ENCODE results near the gene RAB5B. TPM values are rescaled to one million over a fixed set of nuclear protein-coding genes. Genes with fewer than 3 reads are reported as not detected.

The RAB5B gene
- total and polyA plus RNA-seq, 10 of the 15 experiments (the other 5 are each of a cell fraction or from before 2014, with no cell fraction given): 7.5 to 149 (median 37.8) TPM

DNA sequence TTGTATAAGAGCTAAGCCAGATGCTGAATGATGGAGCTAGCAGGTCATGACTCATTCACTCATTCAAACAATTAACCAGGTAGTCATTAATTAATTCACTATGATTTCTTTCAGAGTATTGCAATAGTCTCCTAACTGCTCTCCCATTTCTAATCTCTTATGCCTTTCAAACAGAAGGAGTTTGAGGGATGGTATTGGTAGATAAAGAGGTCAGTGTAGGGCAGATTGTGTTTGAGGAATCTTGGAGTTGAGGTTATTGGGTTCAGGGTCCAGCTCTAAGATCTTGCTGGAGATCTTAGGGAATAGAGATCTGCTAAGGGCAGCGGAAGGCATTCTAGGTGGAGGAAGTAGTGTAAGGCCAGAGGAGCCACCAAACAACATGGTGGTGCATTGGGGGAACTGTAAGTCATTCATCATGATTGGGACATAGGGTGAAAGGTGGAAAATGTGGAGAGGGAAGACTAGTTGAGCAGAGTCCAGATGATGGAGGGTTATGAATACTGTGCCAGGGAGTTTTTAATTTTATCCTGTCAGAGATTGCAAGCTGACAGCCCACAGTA is 31.2 kb upstream of the RAB5B start (continued):
- TF ChIP-seq, protein P1, sequence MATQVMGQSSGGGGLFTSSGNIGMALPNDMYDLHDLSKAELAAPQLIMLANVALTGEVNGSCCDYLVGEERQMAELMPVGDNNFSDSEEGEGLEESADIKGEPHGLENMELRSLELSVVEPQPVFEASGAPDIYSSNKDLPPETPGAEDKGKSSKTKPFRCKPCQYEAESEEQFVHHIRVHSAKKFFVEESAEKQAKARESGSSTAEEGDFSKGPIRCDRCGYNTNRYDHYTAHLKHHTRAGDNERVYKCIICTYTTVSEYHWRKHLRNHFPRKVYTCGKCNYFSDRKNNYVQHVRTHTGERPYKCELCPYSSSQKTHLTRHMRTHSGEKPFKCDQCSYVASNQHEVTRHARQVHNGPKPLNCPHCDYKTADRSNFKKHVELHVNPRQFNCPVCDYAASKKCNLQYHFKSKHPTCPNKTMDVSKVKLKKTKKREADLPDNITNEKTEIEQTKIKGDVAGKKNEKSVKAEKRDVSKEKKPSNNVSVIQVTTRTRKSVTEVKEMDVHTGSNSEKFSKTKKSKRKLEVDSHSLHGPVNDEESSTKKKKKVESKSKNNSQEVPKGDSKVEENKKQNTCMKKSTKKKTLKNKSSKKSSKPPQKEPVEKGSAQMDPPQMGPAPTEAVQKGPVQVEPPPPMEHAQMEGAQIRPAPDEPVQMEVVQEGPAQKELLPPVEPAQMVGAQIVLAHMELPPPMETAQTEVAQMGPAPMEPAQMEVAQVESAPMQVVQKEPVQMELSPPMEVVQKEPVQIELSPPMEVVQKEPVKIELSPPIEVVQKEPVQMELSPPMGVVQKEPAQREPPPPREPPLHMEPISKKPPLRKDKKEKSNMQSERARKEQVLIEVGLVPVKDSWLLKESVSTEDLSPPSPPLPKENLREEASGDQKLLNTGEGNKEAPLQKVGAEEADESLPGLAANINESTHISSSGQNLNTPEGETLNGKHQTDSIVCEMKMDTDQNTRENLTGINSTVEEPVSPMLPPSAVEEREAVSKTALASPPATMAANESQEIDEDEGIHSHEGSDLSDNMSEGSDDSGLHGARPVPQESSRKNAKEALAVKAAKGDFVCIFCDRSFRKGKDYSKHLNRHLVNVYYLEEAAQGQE (IDR thresholded peaks at IDR 0.05; ENCODE audit: low read depth, low read length): no peak
- TF ChIP-seq, protein P2, sequence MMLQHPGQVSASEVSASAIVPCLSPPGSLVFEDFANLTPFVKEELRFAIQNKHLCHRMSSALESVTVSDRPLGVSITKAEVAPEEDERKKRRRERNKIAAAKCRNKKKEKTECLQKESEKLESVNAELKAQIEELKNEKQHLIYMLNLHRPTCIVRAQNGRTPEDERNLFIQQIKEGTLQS (IDR thresholded peaks at IDR 0.05; ENCODE audit: borderline replicate concordance, extremely low read depth, low read depth, low read length): no peak
- TF ChIP-seq SIN3A (IDR thresholded peaks at IDR 0.05; ENCODE audit: low read depth, low read length): no peak
- no peak for TF ChIP-seq LARP7 (IDR thresholded peaks at IDR 0.05)
- no peak for TF ChIP-seq SPI1 (IDR thresholded peaks at IDR 0.05; ENCODE audit: borderline replicate concordance, insufficient read depth, low read depth, low read length)
- TF ChIP-seq NFIC (IDR thresholded peaks at IDR 0.05; ENCODE audit: low read depth, low read length): no peak
- TF ChIP-seq RFX5 (IDR thresholded peaks at IDR 0.05; ENCODE audit: low read depth, low read length): no peak
- TF ChIP-seq, protein P3, sequence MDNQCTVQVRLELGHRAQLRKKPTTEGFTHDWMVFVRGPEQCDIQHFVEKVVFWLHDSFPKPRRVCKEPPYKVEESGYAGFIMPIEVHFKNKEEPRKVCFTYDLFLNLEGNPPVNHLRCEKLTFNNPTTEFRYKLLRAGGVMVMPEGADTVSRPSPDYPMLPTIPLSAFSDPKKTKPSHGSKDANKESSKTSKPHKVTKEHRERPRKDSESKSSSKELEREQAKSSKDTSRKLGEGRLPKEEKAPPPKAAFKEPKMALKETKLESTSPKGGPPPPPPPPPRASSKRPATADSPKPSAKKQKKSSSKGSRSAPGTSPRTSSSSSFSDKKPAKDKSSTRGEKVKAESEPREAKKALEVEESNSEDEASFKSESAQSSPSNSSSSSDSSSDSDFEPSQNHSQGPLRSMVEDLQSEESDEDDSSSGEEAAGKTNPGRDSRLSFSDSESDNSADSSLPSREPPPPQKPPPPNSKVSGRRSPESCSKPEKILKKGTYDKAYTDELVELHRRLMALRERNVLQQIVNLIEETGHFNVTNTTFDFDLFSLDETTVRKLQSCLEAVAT (IDR thresholded peaks at IDR 0.05): no peak
- TF ChIP-seq SMARCA5 (IDR thresholded peaks at IDR 0.05): no peak
- no peak for TF ChIP-seq HDGF (IDR thresholded peaks at IDR 0.05)
- TF ChIP-seq, protein P4, sequence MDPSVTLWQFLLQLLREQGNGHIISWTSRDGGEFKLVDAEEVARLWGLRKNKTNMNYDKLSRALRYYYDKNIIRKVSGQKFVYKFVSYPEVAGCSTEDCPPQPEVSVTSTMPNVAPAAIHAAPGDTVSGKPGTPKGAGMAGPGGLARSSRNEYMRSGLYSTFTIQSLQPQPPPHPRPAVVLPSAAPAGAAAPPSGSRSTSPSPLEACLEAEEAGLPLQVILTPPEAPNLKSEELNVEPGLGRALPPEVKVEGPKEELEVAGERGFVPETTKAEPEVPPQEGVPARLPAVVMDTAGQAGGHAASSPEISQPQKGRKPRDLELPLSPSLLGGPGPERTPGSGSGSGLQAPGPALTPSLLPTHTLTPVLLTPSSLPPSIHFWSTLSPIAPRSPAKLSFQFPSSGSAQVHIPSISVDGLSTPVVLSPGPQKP (IDR thresholded peaks at IDR 0.05; ENCODE audit: low read depth, low read length): no peak
- TF ChIP-seq RAD51 (IDR thresholded peaks at IDR 0.05): no peak
